Uterus (tissue), 4 donors: ENCODE results near the gene ACVRL1. TPM values are rescaled to one million over a fixed set of nuclear protein-coding genes. Genes with fewer than 3 reads are reported as not detected.

Source experiments
- DNase-seq, 2 donors: peaks; one replicate each; pipeline ENCODE4 v3.0.0-alpha.2; 2019 to 2020
- H3K27ac ChIP-seq, 2 donors: fragments of 200-600 bp; sonication (generic); 1 replicate in 1 of 2; 2 replicates in 1 of 2; pipeline ENCODE4 v1.5.1; 2016 to 2018
- H3K27me3 ChIP-seq, 2 donors: fragments of 200-600 bp; sonication (generic); one replicate each; pipeline ENCODE4 v1.5.1; 2018 to 2019; ENCODE audit warnings: control low read depth in 1 of 2
- H3K36me3 ChIP-seq, 2 donors: fragments of 200-600 bp; sonication (generic); one replicate each; pipeline ENCODE4 v1.5.1; 2019; ENCODE audit warnings: control low read depth in 1 of 2
- H3K4me1 ChIP-seq, 2 donors: fragments of 200-600 bp; sonication (generic); one replicate each; pipeline ENCODE4 v1.5.1; 2018 to 2019; ENCODE audit warnings: control low read depth in 1 of 2
- H3K4me3 ChIP-seq, 2 donors: fragments of 200-600 bp; sonication (generic); 1 replicate in 1 of 2; 2 replicates in 1 of 2; pipeline ENCODE4 v1.5.1; 2018 to 2019; ENCODE audit warnings: mild to moderate bottlenecking in 1 of 2
- H3K9me3 ChIP-seq, 2 donors: fragments of 200-600 bp; sonication (generic); one replicate each; pipeline ENCODE4 v1.5.1; 2019; ENCODE audit warnings: control low read depth in 1 of 2
- POLR2A ChIP-seq, 2 donors: fragments of 450-650 bp; IDR thresholded peaks; one replicate each; pipeline ENCODE4 v1.6.1; 2016; ENCODE audit warnings: antibody characterized with exemption in 2 of 2, mild to moderate bottlenecking in 1 of 2, moderate library complexity in 1 of 2
- intact Hi-C: fragments of 100-400 bp; cut with DNase I; formaldehyde crosslinking; loops from one replicate; pipeline ENCODE4 v1.15.1; 2023; ENCODE audit warnings: low total_unique reads
- total RNA-seq, 4 donors: library from RNA; depleted of rRNA in 3 of 4; stranded (reverse); fragments of >200 nt in 3 of 4; gene quantifications; one replicate each; pipeline versions ENCODE4 v1.1.0 to v1.2.4, GENCODE V29; 2014 to 2023
- TF ChIP-seq, protein P1 (sequence below), 4 experiments: fragments of 200-600 bp in 2 of 4; fragments of 450-650 bp in 2 of 4; sonication (generic) in 2 of 4; IDR thresholded peaks; one replicate each; pipeline ENCODE4 v1.5.1; 2016 to 2019; ENCODE audit warnings: antibody characterized with exemption in 4 of 4, mild to moderate bottlenecking in 2 of 4, moderate library complexity in 1 of 4
- donor health status: DM: yes; HTN: yes; CAD: no.

The ACVRL1 gene
- total RNA-seq, 4 donors from 2014 or later = 52.1 to 161 (median 127) TPM

GRCh38 chr12:51942056-51942455 is 34.8 kb downstream of the ACVRL1 start:
- intact Hi-C loops = no loop called here
- peaks cover 0 to 3% of the 10 kb centered on the region in 2 donors for H3K9me3 ChIP-seq
- no peak for DNase-seq
- H3K4me1 ChIP-seq = no peaks in the 10 kb centered on the region
- no peaks in the 10 kb centered on the region for H3K27me3 ChIP-seq
- H3K4me3 ChIP-seq = no peak overlapping the region
- no peak overlapping the region for H3K27ac ChIP-seq
- TF ChIP-seq POLR2A (IDR thresholded peaks at IDR 0.05) = no peak
- TF ChIP-seq, protein P1, sequence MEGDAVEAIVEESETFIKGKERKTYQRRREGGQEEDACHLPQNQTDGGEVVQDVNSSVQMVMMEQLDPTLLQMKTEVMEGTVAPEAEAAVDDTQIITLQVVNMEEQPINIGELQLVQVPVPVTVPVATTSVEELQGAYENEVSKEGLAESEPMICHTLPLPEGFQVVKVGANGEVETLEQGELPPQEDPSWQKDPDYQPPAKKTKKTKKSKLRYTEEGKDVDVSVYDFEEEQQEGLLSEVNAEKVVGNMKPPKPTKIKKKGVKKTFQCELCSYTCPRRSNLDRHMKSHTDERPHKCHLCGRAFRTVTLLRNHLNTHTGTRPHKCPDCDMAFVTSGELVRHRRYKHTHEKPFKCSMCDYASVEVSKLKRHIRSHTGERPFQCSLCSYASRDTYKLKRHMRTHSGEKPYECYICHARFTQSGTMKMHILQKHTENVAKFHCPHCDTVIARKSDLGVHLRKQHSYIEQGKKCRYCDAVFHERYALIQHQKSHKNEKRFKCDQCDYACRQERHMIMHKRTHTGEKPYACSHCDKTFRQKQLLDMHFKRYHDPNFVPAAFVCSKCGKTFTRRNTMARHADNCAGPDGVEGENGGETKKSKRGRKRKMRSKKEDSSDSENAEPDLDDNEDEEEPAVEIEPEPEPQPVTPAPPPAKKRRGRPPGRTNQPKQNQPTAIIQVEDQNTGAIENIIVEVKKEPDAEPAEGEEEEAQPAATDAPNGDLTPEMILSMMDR (IDR thresholded peaks at IDR 0.05) = no peak
- no peaks in the 10 kb centered on the region for H3K36me3 ChIP-seq

DNA sequence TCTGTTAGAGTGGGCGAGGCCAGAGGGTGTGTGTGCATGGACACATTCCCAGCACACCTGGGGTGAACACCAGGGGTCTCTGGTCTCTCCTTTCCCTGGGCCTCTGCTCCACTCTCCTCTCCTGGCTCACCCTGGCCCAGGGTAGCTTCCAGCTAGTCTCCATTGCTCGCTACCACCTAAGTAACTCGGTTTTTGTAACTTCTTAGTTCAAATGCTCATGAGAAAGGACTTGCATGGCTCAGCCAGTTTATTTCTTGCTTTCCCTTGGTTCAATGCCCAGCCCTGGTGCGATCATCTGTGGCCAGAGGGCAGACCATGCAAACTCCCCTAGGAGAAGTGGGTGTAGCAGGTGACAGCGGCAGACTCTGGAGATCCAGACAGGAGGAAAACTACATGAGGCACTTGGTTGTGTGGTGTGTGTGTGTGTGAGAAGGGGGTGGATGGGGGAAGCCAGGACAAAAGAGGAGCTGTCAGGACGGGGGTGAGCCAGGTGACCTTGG is 35.2 kb downstream of the ACVRL1 start:
- DNase-seq = no peak
- Histone ChIP-seq H3K27me3 (no peaks in the 10 kb centered on the region), H3K36me3 (no peaks in the 10 kb centered on the region), H3K27ac (no peak overlapping the region), H3K4me3 (no peak overlapping the region), H3K4me1 (no peaks in the 10 kb centered on the region), H3K9me3 (peaks cover 0 to 3% of the 10 kb centered on the region in 2 donors)
- intact Hi-C loops = no loop called here
- TF ChIP-seq, protein P1 (IDR thresholded peaks at IDR 0.05) = no peak
- no peak for TF ChIP-seq POLR2A (IDR thresholded peaks at IDR 0.05)

GRCh38 chr12:51943346-51943745 is 36.0 kb downstream of the ACVRL1 start:
- no peak for DNase-seq
- no peak overlapping the region for H3K4me3 ChIP-seq
- no peak overlapping the region for H3K27ac ChIP-seq
- peaks cover 0 to 3% of the 10 kb centered on the region in 2 donors for H3K9me3 ChIP-seq
- TF ChIP-seq POLR2A (IDR thresholded peaks at IDR 0.05) = no peak
- TF ChIP-seq, protein P1 (IDR thresholded peaks at IDR 0.05) = no peak
- no peaks in the 10 kb centered on the region for H3K36me3 ChIP-seq
- no peaks in the 10 kb centered on the region for H3K27me3 ChIP-seq
- intact Hi-C loops = no loop called here
- H3K4me1 ChIP-seq = no peaks in the 10 kb centered on the region

DNA sequence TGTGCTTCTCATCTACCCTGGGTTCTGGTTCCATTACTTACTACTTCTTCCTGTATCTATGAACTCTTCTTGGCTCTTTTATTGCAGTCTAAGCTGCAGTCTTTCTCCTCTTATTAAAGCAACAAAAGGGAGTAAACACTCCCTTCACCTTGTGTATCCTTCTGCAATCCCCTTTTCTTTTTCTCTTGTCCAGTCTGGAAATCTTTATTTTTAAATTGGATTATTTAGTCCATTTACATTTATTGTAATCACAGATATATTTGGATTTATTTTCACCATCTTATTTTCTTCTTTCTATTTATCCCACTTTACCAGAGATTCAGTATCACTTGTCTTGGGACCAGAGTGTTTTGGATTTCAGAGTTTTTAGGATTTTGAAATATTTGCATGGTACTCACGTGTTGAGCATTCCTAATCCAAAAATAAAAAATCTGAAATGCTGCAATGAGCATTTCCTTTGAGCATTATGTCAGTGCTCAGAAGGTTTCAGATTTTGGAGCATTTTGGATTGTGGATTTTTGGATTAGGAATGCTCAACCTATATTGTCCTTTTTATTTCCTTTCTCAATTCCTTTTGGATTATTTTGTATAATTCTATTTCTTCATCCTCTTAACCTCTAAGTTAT is 37.4 kb downstream of the ACVRL1 start:
- Histone ChIP-seq H3K4me1 (no peaks in the 10 kb centered on the region), H3K27ac (no peak overlapping the region), H3K9me3 (peaks cover 0 to 3% of the 10 kb centered on the region in 2 donors), H3K4me3 (no peak overlapping the region), H3K27me3 (no peaks in the 10 kb centered on the region), H3K36me3 (no peaks in the 10 kb centered on the region)
- no peak for TF ChIP-seq POLR2A (IDR thresholded peaks at IDR 0.05)
- TF ChIP-seq, protein P1 (IDR thresholded peaks at IDR 0.05) = no peak
- intact Hi-C loops = no loop called here
- no peak for DNase-seq

DNA sequence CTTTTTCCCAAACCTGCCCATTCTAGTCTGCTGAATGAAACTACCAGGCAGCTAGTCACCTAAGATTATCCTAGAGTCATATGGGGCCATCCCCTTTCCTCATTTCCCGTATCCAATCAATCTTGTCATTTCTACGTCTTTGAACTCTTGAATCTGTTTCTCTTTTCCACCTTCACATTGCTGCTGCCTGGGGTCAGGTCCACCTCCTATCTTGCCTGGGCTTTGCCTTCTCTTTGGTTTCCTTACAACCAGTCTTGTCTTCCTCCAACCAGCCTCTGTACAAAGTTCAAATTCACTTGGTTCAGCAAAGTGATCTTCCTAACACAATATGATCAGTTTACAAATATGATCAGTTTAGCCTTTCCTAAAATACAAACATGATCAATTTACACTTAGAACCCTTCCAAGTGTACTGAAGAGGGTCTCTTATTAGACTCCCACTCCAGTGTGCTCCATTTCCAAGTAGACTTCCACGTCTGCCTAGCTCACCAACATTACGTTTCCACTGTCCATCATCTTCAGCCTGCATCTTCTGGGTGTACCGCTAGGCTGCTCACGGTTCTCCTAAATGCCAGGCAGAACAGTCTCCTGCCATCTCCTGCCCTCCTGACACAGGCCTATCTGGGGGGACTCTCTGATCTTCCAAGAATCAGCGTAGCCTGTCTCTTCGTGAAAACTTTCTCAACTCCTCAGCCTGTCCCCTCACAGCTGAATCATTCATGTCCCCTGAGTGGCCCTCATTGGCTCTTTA is 40.1 kb downstream of the ACVRL1 start:
- no peaks in the 10 kb centered on the region for H3K36me3 ChIP-seq
- intact Hi-C loops = no loop called here
- H3K4me3 ChIP-seq = no peak overlapping the region
- H3K27ac ChIP-seq = no peak overlapping the region
- peaks cover 0 to 3% of the 10 kb centered on the region in 2 donors for H3K9me3 ChIP-seq
- no peaks in the 10 kb centered on the region for H3K27me3 ChIP-seq
- no peaks in the 10 kb centered on the region for H3K4me1 ChIP-seq
- TF ChIP-seq, protein P1 (IDR thresholded peaks at IDR 0.05) = no peak
- TF ChIP-seq POLR2A (IDR thresholded peaks at IDR 0.05) = no peak
- no peak for DNase-seq
